Measurements from ENCODE around the gene ALDH2.
"Not testable (repeated sequence)": the region's sequence is repeated elsewhere in the genome, so short reads cannot be mapped to it uniquely, and the experiment has no call there.

ALDH2 gene

GRCh38 chr12:111826316-111826715 lies 59.6 kb downstream of the ALDH2 start:
- no peak for DNase-seq (ENCODE audit: low read depth, low spot score)

- no peak for DNase-seq (ENCODE audit: low read depth, low spot score)
These were observed 60.3 kb downstream of the ALDH2 start for GRCh38 chr12:111826992-111827391.

- no peak for DNase-seq (ENCODE audit: low read depth, low spot score)
These were observed 61.2 kb downstream of the ALDH2 start for GRCh38 chr12:111827907-111828306.

- DNase-seq (ENCODE audit: low read depth, low spot score), result no peak
These were observed 61.7 kb downstream of the ALDH2 start for GRCh38 chr12:111828338-111828979.

GRCh38 chr12:111829635-111830034 lies 62.9 kb downstream of the ALDH2 start:
- DNase-seq (ENCODE audit: low read depth, low spot score), result not testable (repeated sequence)

- not testable (repeated sequence) for DNase-seq (ENCODE audit: low read depth, low spot score)
These were observed 68.1 kb downstream of the ALDH2 start for GRCh38 chr12:111834740-111835386.

GRCh38 chr12:111835531-111836181 lies 68.9 kb downstream of the ALDH2 start:
- DNase-seq (ENCODE audit: low read depth, low spot score), result not testable (repeated sequence)

GRCh38 chr12:111838353-111838752 lies 71.6 kb downstream of the ALDH2 start:
- no peak for DNase-seq (ENCODE audit: low read depth, low spot score)

GRCh38 chr12:111840807-111841206 lies 74.1 kb downstream of the ALDH2 start:
- no peak for DNase-seq (ENCODE audit: low read depth, low spot score)

- DNase-seq (ENCODE audit: low read depth, low spot score), result no peak
These were observed 74.6 kb downstream of the ALDH2 start for GRCh38 chr12:111841236-111841749.

GRCh38 chr12:111841750-111842555 lies 75.2 kb downstream of the ALDH2 start, which contains the start of gene MAPKAPK5:
Gene MAPKAPK5, plus strand, starts transcription at chr12:111842228. Its CDS starts 506 bp downstream, at chr12:111842734.
- DNase-seq (ENCODE audit: low read depth, low spot score), result peak; percentile 98

- DNase-seq (ENCODE audit: low read depth, low spot score), result peak; percentile 39
These were observed 76.0 kb downstream of the ALDH2 start for GRCh38 chr12:111842556-111843396.

GRCh38 chr12:111846016-111846415 lies 79.3 kb downstream of the ALDH2 start:
- no peak for DNase-seq (ENCODE audit: low read depth, low spot score)

- no peak for DNase-seq (ENCODE audit: low read depth, low spot score)
These were observed 83.8 kb downstream of the ALDH2 start for GRCh38 chr12:111850526-111850925.

GRCh38 chr12:111858186-111858585 lies 91.5 kb downstream of the ALDH2 start:
- DNase-seq (ENCODE audit: low read depth, low spot score), result no peak

- no peak for DNase-seq (ENCODE audit: low read depth, low spot score)
These were observed 92.0 kb downstream of the ALDH2 start for GRCh38 chr12:111858778-111859177.

GRCh38 chr12:111864913-111865312 lies 98.2 kb downstream of the ALDH2 start:
- no peak for DNase-seq (ENCODE audit: low read depth, low spot score)
